Thyroid gland (tissue), 4 donors: ENCODE measurements around the gene WASL.
"Not testable (repeated sequence)": the region's sequence is repeated elsewhere in the genome, so short reads cannot be mapped to it uniquely, and the experiment has no call there.

Source experiments
- POLR2A ChIP-seq, 2 donors: fragments of 450-650 bp; IDR thresholded peaks; one replicate each; pipeline ENCODE4 v1.6.1; 2017; ENCODE audit warnings: antibody characterized with exemption in 2 of 2, mild to moderate bottlenecking in 2 of 2, moderate library complexity in 1 of 2
- TF ChIP-seq, protein P1 (sequence below), 6 experiments: fragments of 200-600 bp in 3 of 6; fragments of 450-650 bp in 3 of 6; sonication (generic) in 3 of 6; IDR thresholded peaks; one replicate each; pipeline ENCODE4 v1.5.1; 2016 to 2019; ENCODE audit warnings: antibody characterized with exemption in 6 of 6, mild to moderate bottlenecking in 2 of 6, inconsistent platforms in 1 of 6, moderate library complexity in 1 of 6

DNA sequence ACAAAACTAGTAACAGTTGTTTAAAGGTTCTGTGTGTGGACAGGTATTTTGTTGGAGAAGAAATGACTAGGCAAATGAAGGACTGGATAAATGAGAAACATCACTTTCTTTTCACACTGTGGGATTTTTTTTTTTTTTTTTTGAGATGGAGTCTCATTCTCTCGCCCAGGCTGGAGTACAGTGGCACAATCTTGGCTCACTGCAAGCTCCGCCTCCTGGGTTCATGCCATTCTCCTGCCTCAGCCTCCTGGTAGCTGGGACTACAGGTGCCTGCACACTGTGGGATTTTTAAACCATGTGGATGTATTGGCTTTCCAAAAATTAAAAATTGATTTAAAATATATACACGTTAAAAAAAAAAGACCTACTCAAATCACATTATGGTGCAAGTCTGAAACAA lies 28.3 kb downstream of the WASL start:
- TF ChIP-seq, protein P1, sequence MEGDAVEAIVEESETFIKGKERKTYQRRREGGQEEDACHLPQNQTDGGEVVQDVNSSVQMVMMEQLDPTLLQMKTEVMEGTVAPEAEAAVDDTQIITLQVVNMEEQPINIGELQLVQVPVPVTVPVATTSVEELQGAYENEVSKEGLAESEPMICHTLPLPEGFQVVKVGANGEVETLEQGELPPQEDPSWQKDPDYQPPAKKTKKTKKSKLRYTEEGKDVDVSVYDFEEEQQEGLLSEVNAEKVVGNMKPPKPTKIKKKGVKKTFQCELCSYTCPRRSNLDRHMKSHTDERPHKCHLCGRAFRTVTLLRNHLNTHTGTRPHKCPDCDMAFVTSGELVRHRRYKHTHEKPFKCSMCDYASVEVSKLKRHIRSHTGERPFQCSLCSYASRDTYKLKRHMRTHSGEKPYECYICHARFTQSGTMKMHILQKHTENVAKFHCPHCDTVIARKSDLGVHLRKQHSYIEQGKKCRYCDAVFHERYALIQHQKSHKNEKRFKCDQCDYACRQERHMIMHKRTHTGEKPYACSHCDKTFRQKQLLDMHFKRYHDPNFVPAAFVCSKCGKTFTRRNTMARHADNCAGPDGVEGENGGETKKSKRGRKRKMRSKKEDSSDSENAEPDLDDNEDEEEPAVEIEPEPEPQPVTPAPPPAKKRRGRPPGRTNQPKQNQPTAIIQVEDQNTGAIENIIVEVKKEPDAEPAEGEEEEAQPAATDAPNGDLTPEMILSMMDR (IDR thresholded peaks at IDR 0.05), result not testable (repeated sequence)
- not testable (repeated sequence) for TF ChIP-seq POLR2A (IDR thresholded peaks at IDR 0.05)
